ENCODE data around the gene DNASE1.
"Not testable (repeated sequence)": the region's sequence is repeated elsewhere in the genome, so short reads cannot be mapped to it uniquely, and the experiment has no call there.

Gene DNASE1

GRCh38 chr16:3654249-3654991 lies at the start of gene DNASE1:
Gene DNASE1, plus strand, starts transcription at chr16:3654691. Its CDS starts 683 bp downstream, at chr16:3655374.
- peak; percentile 25 for DNase-seq

DNA sequence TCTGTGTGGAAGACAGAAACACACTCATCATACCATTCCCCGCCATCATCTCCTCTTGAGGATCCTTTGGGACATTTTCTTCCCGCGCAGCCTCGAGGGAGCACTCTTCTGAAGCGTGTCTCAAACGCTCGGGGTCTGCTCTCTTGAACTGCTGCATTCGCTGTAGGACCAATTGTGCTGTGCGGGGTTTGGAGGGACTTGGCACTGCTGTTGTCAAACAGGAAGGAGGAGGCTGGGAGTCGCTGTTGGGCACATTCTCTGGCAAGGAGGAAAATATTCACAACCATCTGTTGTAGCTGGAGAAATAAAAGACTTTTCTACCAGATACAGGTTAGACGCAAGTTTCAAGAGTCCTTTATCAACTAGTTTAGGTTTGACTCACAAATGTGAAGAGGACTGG lies 48.0 kb upstream of the DNASE1 start:
- DNase-seq, result no peak

DNA sequence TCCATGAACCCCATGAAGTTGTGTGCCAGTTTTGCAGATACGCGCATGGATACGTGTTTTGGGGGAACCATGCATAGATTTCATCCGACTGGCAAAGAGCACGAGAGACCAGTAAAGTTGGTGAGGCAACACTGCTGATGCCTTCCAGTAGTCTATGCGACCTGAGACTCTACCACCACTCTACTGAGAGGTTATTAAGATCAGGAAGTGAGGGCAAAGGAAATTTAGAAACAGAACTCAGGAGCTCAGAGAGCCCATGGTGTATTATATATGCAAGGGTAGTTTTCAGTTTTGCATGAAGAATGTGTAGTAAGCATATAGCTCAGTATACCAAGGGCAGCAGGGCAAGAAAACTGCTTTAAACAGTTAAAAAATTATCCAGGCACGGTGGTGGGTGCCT lies 47.3 kb upstream of the DNASE1 start:
- DNase-seq, result no peak

GRCh38 chr16:3607634-3608033 lies 46.9 kb upstream of the DNASE1 start:
- DNase-seq, result no peak

DNA sequence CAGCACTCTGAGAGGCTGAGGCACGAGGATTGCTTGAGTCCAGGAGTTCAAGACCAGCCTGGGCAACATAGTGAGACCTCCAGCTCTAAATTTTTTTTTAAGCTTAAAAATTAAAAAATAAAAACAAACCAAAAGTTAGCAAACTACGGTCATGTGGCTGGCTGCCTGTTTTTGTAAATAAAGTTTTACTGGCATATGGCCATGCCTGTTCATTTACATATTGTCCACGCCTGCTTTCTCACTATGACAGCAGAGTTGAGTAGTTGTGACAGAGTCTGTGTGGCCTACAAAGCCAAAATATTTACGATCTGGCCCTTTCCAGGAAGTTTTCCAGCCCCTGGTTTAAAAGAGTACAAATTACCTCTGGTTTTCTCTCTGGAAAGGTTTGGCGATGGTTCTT lies 46.4 kb upstream of the DNASE1 start:
- DNase-seq, result no peak

GRCh38 chr16:3608976-3609375 lies 45.5 kb upstream of the DNASE1 start:
- not testable (repeated sequence) for DNase-seq

DNA sequence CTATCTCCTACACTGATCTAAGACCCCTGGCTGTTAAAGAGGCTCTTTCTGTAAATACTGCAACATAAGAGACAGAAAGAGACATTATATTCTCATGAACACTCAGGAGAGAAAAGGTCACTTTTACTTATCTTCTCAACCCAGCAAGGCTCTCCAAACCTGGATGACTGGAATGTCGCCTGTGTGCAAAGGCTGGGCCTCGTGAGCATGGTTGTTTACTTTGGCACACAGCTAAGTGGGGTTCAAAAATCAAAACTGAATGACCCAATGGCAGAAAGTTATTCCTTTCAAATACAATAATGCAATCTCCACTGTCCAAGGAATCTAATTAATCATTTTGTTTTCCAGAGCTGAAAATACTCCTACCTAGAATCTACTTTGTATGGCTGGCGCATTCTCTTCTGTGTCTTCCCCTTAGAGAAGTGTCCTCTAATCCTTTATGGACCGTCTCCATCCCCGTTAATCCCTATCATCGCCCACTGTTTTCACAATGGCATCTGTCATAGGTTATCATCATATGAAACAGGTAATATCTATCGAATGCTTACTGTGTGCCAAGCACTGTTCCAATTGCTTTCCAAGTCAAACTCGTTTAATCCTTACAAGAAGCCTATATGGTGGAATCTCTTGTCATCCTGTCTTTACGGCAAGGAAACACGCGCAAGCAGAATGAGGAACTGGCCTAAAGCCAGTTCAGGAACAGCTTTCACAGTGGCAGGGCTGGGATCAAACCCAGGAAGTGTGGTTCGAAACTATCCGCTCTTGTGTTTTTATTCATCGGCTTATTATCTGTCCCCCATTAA lies 44.4 kb upstream of the DNASE1 start:
- DNase-seq, result no peak

DNA sequence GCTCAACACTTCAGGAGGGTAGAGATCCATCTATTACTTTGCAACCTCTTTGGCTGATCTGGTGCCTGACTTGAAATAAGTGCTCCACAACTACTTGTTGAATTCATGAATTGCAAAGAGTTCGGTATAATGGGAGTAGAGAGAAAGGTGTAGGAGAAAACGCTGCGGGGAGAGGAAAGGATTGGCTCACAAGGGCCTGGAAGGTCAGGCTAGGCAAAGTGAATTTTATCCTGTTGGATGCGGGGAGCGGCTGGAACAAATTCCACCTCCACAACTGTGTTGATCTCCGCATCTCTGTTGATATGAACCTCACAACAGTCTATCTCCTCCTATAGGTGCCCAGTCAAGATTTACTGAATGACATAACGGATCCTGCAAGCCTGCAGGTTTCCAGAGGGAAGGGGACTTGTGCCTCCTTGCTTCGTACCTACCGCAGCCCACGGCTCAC lies 43.8 kb upstream of the DNASE1 start:
- no peak for DNase-seq

DNA sequence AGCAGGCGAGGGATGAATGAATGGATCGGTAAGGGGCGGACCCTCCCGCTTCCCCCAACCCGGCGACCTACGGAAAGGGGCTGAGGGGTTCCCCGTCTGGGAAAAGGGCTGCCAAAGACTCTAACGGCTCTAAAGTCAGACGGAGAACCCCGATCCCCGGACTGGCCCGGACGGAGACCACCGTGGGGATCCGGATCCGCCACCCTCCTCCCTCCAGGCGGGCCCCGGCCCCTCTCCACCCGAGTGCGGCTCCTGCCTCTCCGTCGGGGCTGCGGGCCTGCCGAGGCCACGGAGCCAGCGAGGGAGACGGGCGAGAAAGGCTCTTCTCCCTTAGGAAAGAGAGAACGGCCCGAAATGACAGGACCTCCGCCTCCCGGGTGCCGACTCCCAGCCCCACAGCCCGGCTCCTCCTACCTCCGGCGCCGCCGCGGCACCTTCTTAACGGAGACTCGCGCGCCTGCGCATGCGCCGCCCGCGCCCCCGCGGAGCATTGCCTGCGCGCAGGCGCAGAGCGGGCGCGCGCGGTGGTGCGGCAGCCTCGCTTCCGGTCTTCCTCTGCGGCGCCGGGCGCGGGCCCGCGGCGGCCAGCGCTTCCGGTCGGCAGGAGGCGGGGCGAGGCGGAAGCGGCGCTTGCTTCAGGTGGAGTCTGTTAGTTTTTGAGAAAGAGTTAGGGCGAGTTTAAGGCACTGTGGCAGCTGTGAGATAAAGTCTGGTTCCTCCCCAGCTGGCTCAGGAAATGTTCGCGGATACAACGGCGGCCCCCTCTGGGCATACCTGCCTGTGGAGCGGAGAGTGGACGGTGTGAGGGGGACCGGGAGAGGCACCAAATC lies 43.1 kb upstream of the DNASE1 start, which contains the start of gene SLX4:
Gene SLX4, minus strand, starts transcription at position 461 of the 830 bp plus-strand sequence. CDS start 2,642 bp downstream, outside the sequence.
- peak; percentile 90 for DNase-seq

- no peak for DNase-seq
Observed at GRCh38 chr16:3612510-3613466, 41.7 kb upstream of the DNASE1 start.

- no peak for DNase-seq
Observed at GRCh38 chr16:3618769-3619141, 35.7 kb upstream of the DNASE1 start.

GRCh38 chr16:3623642-3624041 lies 30.8 kb upstream of the DNASE1 start:
- no peak for DNase-seq

DNA sequence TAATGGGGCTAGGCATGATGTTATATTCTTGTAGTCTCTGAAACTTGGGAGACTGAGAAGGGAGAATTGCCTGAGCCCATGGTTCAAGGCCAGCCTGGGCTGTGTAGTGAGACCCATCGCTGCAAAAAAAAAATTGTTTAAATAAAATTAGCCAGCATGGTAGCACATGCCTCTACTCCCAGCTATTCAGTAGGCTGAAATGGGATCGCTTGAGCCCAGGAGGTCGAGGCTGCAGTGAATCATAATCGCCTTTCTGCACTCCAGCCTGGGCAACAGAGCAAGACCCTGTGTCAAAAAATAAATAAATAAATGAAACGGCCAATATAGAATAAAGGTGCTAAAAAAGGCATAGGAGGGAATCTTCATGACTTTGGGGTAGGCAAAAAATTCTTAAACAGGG lies 29.2 kb upstream of the DNASE1 start:
- no peak for DNase-seq

DNA sequence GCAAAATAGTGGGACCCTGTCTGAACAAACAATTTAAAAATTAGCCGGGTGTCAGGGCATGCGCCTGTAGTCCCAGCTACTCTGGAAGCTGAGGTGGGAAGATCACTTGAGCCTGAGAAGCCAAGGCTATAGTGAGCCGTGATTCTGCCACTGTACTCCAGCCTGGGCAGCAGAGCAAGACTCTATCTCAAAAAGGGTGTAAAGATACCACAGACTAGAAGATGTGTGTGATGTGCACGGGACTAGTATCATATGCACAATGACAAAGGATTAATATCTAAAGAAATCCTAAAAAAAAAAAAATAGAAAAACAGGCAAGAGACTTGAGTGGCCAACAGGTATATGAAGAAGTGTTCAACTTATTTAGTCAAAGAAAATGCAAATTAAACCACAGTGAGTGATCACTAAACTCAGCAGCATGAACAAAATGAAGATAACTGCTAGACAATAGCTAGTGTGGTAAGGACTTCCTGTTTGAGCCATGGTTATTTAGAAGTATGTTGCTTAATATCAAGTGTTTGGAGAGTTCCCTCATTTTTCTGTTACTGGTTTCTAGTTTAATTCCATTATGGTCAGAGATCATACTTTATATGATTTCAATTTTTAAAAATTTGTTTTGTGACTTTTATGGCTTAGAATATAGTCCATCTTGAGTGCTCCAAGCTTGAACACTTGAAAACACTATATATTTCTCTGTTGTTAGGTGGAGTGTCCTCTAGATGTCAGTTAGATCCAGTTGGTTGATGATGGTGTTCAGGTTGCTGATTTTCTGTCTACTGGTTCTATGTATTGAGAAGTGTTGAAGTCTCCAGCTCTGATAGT lies 28.4 kb upstream of the DNASE1 start:
- no peak for DNase-seq

DNA sequence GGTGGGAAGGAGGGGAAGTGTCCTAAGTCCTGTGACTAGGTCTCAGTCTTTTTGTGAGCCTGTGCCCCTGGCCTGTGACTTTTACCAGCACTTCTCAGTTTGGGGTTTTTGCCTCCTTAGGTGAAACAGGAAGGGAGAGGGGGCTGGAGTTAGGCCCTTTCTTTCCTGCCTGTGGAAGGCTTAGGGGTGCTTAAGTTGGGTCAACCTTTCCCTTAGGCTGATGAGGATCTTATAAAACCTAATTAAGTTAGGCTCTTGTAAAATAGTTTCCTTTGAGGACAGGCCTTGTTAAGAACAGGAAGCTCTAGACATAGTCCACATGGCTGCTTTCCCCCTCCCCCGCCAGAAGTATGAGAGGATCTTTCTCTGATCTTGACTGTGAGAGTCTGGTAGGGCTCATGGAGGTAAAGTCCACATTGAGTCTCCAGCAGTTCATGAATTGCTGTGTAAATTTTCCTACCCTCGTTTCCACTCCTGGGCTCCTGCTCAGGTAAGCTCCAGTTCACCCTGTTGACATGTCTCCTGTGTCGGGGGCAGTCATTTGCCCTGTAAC lies 17.0 kb upstream of the DNASE1 start:
- no peak for DNase-seq

- DNase-seq, result no peak
Observed at GRCh38 chr16:3638916-3639644, 15.4 kb upstream of the DNASE1 start.

DNA sequence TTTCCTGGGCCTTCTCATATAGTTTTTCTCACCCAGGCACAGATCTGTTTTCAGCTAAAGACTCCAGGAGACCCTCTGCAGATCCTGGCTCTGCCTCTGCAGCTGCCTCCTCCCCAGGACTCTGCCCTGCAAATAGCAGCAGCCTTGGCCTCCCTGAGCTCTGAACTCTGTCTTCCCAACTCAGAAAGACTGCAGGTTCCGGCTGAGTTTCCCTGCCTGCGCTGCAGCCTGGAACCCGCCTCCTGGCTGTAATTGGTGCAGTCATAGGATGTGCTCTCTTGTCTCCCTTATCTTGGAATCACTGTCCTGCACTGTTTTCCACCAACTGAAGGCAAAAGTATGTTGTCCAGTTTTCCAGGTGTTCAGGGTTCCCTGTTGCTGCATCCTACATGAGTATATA lies 14.3 kb upstream of the DNASE1 start:
- DNase-seq, result no peak

DNA sequence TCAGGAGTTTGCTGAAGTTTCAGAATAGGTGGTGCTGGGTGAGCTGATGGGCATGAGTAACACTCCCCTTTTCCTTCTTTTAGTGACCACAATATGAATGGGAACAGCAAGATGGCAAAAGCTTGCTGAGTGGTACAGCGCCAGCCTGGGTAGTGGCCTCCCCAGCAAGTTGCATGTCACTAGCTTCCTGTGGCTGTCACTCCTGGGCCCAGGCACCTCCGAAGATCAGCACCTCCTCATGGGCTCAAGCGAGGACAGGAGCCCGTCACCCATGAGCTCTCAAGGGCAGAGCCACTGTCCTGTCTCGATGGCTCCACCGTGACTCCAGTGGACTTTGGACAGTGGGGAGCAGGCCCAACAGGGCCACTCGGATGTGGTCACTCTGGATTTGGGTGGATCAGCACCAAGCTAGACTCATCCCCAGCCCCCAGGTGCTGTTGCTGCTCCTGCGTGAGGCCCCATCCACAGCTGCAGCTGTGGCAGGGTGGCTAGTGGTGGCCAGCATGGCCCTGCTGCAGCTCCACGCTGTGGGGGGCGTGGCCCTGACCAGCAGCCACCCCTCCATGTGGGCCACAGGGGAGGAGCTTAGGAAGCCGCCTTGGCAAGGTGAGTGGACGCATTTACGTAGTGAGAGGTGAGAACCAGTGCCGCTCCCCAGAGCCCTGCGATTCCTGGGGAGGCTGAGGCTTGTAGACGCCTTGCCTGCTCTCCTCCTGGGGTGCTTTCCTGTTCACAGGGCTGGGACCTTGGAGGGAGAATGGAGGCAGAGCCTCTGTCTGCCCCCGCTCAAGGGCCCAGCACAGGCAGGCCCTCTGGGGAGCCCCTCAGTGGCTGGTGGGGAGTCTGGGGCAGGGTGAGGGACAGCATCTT lies 13.6 kb upstream of the DNASE1 start:
- DNase-seq, result no peak

DNA sequence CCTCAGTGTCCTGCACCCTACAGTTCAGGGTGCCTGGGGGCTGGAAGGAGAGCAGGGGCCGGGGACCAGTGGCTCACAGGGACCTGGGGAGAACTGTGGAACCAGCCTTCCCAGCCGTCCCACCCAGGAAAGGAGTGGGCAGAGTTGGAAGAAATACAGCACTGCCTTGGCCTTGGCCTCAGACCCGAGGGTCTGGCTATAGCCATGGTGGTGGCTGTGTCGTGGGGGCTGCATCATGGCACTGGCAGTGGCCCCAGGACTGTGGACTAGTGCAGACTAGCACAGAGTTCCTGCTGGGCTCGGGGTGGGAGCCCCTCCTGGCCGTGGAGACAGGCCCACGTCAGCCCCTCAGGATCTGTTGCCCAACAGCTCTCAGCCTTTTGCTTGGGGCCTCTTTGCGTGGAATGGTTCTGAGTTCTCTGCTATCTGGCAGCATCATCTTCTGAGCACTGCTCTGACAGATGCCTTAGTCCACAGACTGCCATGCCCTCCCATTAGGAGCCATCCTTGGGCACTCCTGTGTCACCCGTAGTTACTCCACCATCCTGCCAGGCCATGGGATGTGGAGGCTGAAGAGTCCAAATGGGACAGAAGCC lies 12.6 kb upstream of the DNASE1 start:
- no peak for DNase-seq
